K562 (cell line): ENCODE data around the gene RBKS. TPM values are rescaled to one million over a fixed set of nuclear protein-coding genes. Genes with fewer than 3 reads are reported as not detected.
A peak's percentile ranks its signal among the peaks of the same experiment; 100 is the strongest.

Source experiments
- ATAC-seq: fragments of 200-7000 bp; cut with Tn5 transposase; 3 replicates; pipeline ENCODE4 v1.9.1; 2020; ENCODE audit warnings: moderate library complexity
- BruUV-seq: library from RNA; stranded (reverse); fragments of 400-500 nt; replicated peaks from 2 replicates; lab custom pipeline; 2021; lab: Mats Ljungman, UMichigan
- CTCF ChIA-PET: fragments of 300-600 bp; formaldehyde crosslinking; extraction: SDS; loops from one replicate; lab custom pipeline; 2021; ENCODE audit warnings: low intra/inter-chr PET ratio; lab: Yijun Ruan, JAX
- POLR2A ChIA-PET: fragments of 300-600, 350-650 bp; sonication (Branson Sonifier 250); formaldehyde crosslinking; extraction: SDS; loops from one replicate; lab custom pipeline; 2021; ENCODE audit warnings: antibody characterized with exemption, inconsistent platforms; lab: Yijun Ruan, JAX
- DNase-seq, 4 experiments: peaks; one replicate each; pipeline versions ENCODE4 v3.0.0 to v3.0.0-alpha.2; 2011 to 2018; ENCODE audit warnings: low spot score in 3 of 4, mixed read lengths in 3 of 4; ENCODE audit errors: extremely low read depth in 1 of 4
- FAIRE-seq: peaks from 2 replicates; lab custom pipeline; 2011; peaks lifted over from hg19 to GRCh38; lab: Jason Lieb, UNC
- H2AFZ ChIP-seq: 2 replicates; pipeline ENCODE4 v1.6.0; 2011; ENCODE audit warnings: low read depth, low read length, control low read depth, inconsistent platforms
- H3K27ac ChIP-seq: fragments of 200-600 bp; 3 replicates; pipeline ENCODE4 v1.8.0; 2011; ENCODE audit warnings: low read depth, mild to moderate bottlenecking, control low read depth, inconsistent platforms, low read length, moderate library complexity, mixed read lengths; ENCODE audit errors: extremely low read depth
- H3K27me3 ChIP-seq, 2 experiments: fragments of 300-600 bp in 1 of 2; 2 replicates in 1 of 2; 3 replicates in 1 of 2; pipeline versions ENCODE4 v1.6.0 to v1.8.0; 2011; ENCODE audit warnings: inconsistent platforms in 2 of 2, low read length in 2 of 2, mild to moderate bottlenecking in 1 of 2, mixed read lengths in 1 of 2, moderate library complexity in 1 of 2; ENCODE audit not compliant: control insufficient read depth in 2 of 2, insufficient read depth in 2 of 2
- H3K36me3 ChIP-seq: fragments of 300-600 bp; 3 replicates; pipeline ENCODE4 v1.8.0; 2011; ENCODE audit warnings: mild to moderate bottlenecking, low read length, inconsistent platforms; ENCODE audit not compliant: control insufficient read depth, insufficient read depth
- H3K4me1 ChIP-seq, 2 experiments: fragments of 200-600 bp in 1 of 2; replicated peaks in 1 of 2; 2 replicates in 1 of 2; 3 replicates in 1 of 2; pipeline versions ENCODE4 v1.5.1 to v1.8.0; 2011; ENCODE audit warnings: inconsistent platforms in 2 of 2, low read length in 2 of 2, mild to moderate bottlenecking in 1 of 2, mixed read lengths in 1 of 2, moderate library complexity in 1 of 2; ENCODE audit not compliant: control insufficient read depth in 2 of 2, insufficient read depth in 2 of 2
- H3K4me2 ChIP-seq: 2 replicates; pipeline ENCODE4 v1.6.1; 2011; ENCODE audit warnings: low read length, control low read depth, inconsistent platforms, mixed read lengths; ENCODE audit not compliant: insufficient read depth
- H3K4me3 ChIP-seq: fragments of 200-600 bp; sonication (generic), shearing (Covaris generic); 2 replicates; pipeline ENCODE4 v1.5.1; 2016; ENCODE audit warnings: control low read depth, inconsistent platforms
- H3K79me2 ChIP-seq: fragments of 200-600 bp; 3 replicates; pipeline ENCODE4 v1.8.0; 2011; ENCODE audit warnings: low read length, inconsistent platforms; ENCODE audit not compliant: control insufficient read depth, insufficient read depth
- H3K9ac ChIP-seq, 2 experiments: 2 replicates each; pipeline versions ENCODE4 v1.6.0 to v1.6.1; 2011; ENCODE audit warnings: low read depth in 2 of 2, low read length in 2 of 2, control low read depth in 1 of 2, inconsistent platforms in 1 of 2, mild to moderate bottlenecking in 1 of 2, mixed read lengths in 1 of 2; ENCODE audit not compliant: insufficient read depth in 1 of 2
- H3K9me1 ChIP-seq: one replicate; pipeline ENCODE4 v1.6.0; 2011; ENCODE audit warnings: inconsistent platforms, mild to moderate bottlenecking, low read length, moderate library complexity; ENCODE audit not compliant: control insufficient read depth, insufficient read depth
- H3K9me3 ChIP-seq: replicated peaks from 2 replicates; pipeline ENCODE4 v1.5.1; 2011; ENCODE audit warnings: low read depth, low read length, inconsistent platforms; ENCODE audit not compliant: control insufficient read depth, insufficient read depth
- H4K20me1 ChIP-seq: replicated peaks from 2 replicates; pipeline ENCODE4 v1.6.1; 2011; ENCODE audit warnings: low read length, inconsistent platforms, mixed read lengths; ENCODE audit not compliant: control insufficient read depth, insufficient read depth
- CBX5 ChIP-seq: IDR thresholded peaks from 2 replicates; pipeline ENCODE4 v1.6.1; 2014; ENCODE audit warnings: low read depth, borderline replicate concordance
- CEBPB ChIP-seq: fragments of 450-650 bp; IDR thresholded peaks from 2 replicates; pipeline ENCODE4 v1.6.1; 2016; ENCODE audit warnings: missing genetic modification characterization, missing compliant biosample characterization
- CREM ChIP-seq: IDR thresholded peaks from 2 replicates; pipeline ENCODE4 v1.6.1; 2014; ENCODE audit warnings: antibody characterized with exemption, low read depth
- E2F4 ChIP-seq: sonication (generic); formaldehyde crosslinking; IDR thresholded peaks from 2 replicates; pipeline ENCODE4 v1.8.0; 2022; ENCODE audit warnings: mild to moderate bottlenecking, low read depth, missing genetic modification reagents
- FOXM1 ChIP-seq, 2 experiments: fragments of 450-650 bp in 1 of 2; sonication (generic) in 1 of 2; formaldehyde crosslinking in 1 of 2; IDR thresholded peaks; 2 replicates each; pipeline versions ENCODE4 v1.6.1 to v1.9.0; 2017 to 2022; ENCODE audit warnings: low read depth in 2 of 2, mild to moderate bottlenecking in 2 of 2, missing genetic modification reagents in 1 of 2, moderate library complexity in 1 of 2
- HLTF ChIP-seq: fragments of 450-650 bp; IDR thresholded peaks from 2 replicates; pipeline ENCODE4 v1.6.1; 2016
- SMARCB1 ChIP-seq: IDR thresholded peaks from 2 replicates; pipeline ENCODE4 v1.6.1; 2011; ENCODE audit warnings: improper control_type of control experiment, low read depth; ENCODE audit not compliant: insufficient read length
- USF1 ChIP-seq: sonication (generic); formaldehyde crosslinking; IDR thresholded peaks from 2 replicates; pipeline ENCODE4 v1.9.0; 2022; ENCODE audit warnings: mild to moderate bottlenecking, missing genetic modification reagents
- WGBS: fragments of 100-300 bp; shearing (Covaris generic); methylation state at CpG from one replicate; pipeline ENCODE4 v1.1.6; 2016; ENCODE audit warnings: low coverage, mixed read lengths; ENCODE audit not compliant: insufficient coverage; ENCODE audit errors: missing lambda C conversion rate; 5-methylcytosine and 5-hydroxymethylcytosine counted together
- in situ Hi-C: fragments of 300-500 bp; cut with MboI; formaldehyde crosslinking; loops from 4 replicates; pipeline ENCODE4 v1.15.0; 2018; ENCODE audit warnings: inconsistent platforms, mixed read lengths
- intact Hi-C: fragments of 100-400 bp; cut with micrococcal nuclease; formaldehyde crosslinking; loops from 2 replicates; pipeline ENCODE4 v1.14.2; 2022
- polyA plus RNA-seq, 8 experiments: library from polyadenylated mRNA; depleted of rRNA in 4 of 8; stranded (reverse) in 5 of 8; unstranded in 3 of 8; fragments of >200 nt; fragmentation: Nextera tagmentation in 2 of 8; fragmentation: Illumina TruSeq in 1 of 8; extraction: Ambion mirVana in 2 of 8; extraction: Trizol in 1 of 8; gene quantifications; 2 replicates each; pipeline versions ENCODE4 v1.2.1 to v1.2.3, GENCODE V29; 2011 to 2014; ENCODE audit warnings: inconsistent platforms in 1 of 8, missing spikeins in 1 of 8
- total RNA-seq, 7 experiments: library from RNA; depleted of rRNA in 6 of 7; stranded (reverse); fragments of >200 nt in 6 of 7; fragmentation: Illumina TruSeq in 2 of 7; extraction: Trizol in 2 of 7; gene quantifications; 2 replicates each; pipeline versions ENCODE4 v1.2.1 to v1.2.3, GENCODE V29; 2011 to 2021; ENCODE audit warnings: low replicate concordance in 1 of 7

The RBKS gene
- total and polyA plus RNA-seq, 9 of the 15 experiments (the other 6 are each of a cell fraction or from before 2014, with no cell fraction given): 0.06 to 0.39 (median 0.19) TPM

- TF ChIP-seq CBX5: no peak
These were observed 151.7 kb downstream of the RBKS start (continued) for GRCh38 chr2:27738349-27739057.

- Histone ChIP-seq H3K4me1 (peaks cover 7 to 10% of the 10 kb centered on the region in 2 experiments; a peak in 3 of 5 replicates), H3K4me3 (no peak overlapping the region), H3K27ac (no peak overlapping the region), H3K36me3 (no peaks in the 10 kb centered on the region), H3K9me1 (no peaks in the 10 kb centered on the region), H3K4me2 (no peak overlapping the region), H3K79me2 (no peaks in the 10 kb centered on the region), H4K20me1 (no peaks in the 10 kb centered on the region), H3K9me3 (no peaks in the 10 kb centered on the region), H3K27me3 (peaks cover 5 to 25% of the 10 kb centered on the region in 2 experiments; a peak in 3 of 5 replicates), H3K9ac (no peak overlapping the region), H2AFZ (no peak overlapping the region)
- POLR2A ChIA-PET: no interaction called here
- in situ Hi-C loops: no loop called here
- BruUV-seq: no TSS peak
- FAIRE-seq (no peak), ATAC-seq (no peak), DNase-seq (no peak)
- 25% methylated on average over 6 of the region's 7 CpGs for WGBS
- CTCF ChIA-PET: no interaction called here
- intact Hi-C loops: no loop called here
- TF ChIP-seq CREM: 0 out of 2 replicates have a peak, but pooled peaks have one; percentile 19
- TF ChIP-seq E2F4: no peak
- TF ChIP-seq SMARCB1: no peak
- TF ChIP-seq HLTF: no peak
- TF ChIP-seq CEBPB (tag): peak; percentile 50; the same call in 1 of the 2 replicates
- TF ChIP-seq USF1 (CRISPR knock-in tag): no peak
- TF ChIP-seq FOXM1 (IDR thresholded peaks at IDR 0.05; ENCODE audit: low read depth): no peak
- no peak for TF ChIP-seq FOXM1 (CRISPR knock-in tag; IDR thresholded peaks at IDR 0.05; ENCODE audit: low read depth)
These were observed 152.4 kb downstream of the RBKS start for GRCh38 chr2:27737676-27738348.
